Measurements from ENCODE around the gene SDK2.

SDK2 gene

GRCh38 chr17:73644145-73645049, at the start of gene SDK2:
SDK2 (minus strand) TSS chr17:73644445; CDS start chr17:73644088, 357 bp downstream.
- peak within 1 kb of the TSS; percentile 28 for H3K4me3 ChIP-seq (ENCODE audit: low read depth, low read length)
- no peak for DNase-seq (ENCODE audit: low read depth)
- no peak for TF ChIP-seq CTCF (conservative IDR thresholded peaks at IDR 0.05; ENCODE audit: low read depth, low read length)

- no peak for DNase-seq (ENCODE audit: low read depth)
- no peak overlapping the region for H3K4me3 ChIP-seq (ENCODE audit: low read depth, low read length)
- no peak for TF ChIP-seq CTCF (conservative IDR thresholded peaks at IDR 0.05; ENCODE audit: low read depth, low read length)
Measured at GRCh38 chr17:73693071-73693470, 48.8 kb upstream of the SDK2 start.

- no peak for TF ChIP-seq CTCF (conservative IDR thresholded peaks at IDR 0.05; ENCODE audit: low read depth, low read length)
- H3K4me3 ChIP-seq (ENCODE audit: low read depth, low read length), result no peak overlapping the region
- DNase-seq (ENCODE audit: low read depth), result no peak
Measured at GRCh38 chr17:73691321-73691766, 47.1 kb upstream of the SDK2 start.

GRCh38 chr17:73690676-73691075, 46.4 kb upstream of the SDK2 start:
- no peak for DNase-seq (ENCODE audit: low read depth)
- TF ChIP-seq CTCF (conservative IDR thresholded peaks at IDR 0.05; ENCODE audit: low read depth, low read length), result no peak
- H3K4me3 ChIP-seq (ENCODE audit: low read depth, low read length), result no peak overlapping the region

- no peak overlapping the region for H3K4me3 ChIP-seq (ENCODE audit: low read depth, low read length)
- no peak for DNase-seq (ENCODE audit: low read depth)
- no peak for TF ChIP-seq CTCF (conservative IDR thresholded peaks at IDR 0.05; ENCODE audit: low read depth, low read length)
Measured at GRCh38 chr17:73689596-73690275, 45.5 kb upstream of the SDK2 start.

GRCh38 chr17:73686961-73687360, 42.7 kb upstream of the SDK2 start:
- no peak for DNase-seq (ENCODE audit: low read depth)
- no peak for TF ChIP-seq CTCF (conservative IDR thresholded peaks at IDR 0.05; ENCODE audit: low read depth, low read length)

More at GRCh38 chr17:73686961-73687360, 42.7 kb upstream of the SDK2 start:
- H3K4me3 ChIP-seq (ENCODE audit: low read depth, low read length), result no peak overlapping the region
